Measurements from ENCODE around the gene DHTKD1. TPM values are rescaled to one million over a fixed set of nuclear protein-coding genes. Genes with fewer than 3 reads are reported as not detected.

DHTKD1 gene, protein sequence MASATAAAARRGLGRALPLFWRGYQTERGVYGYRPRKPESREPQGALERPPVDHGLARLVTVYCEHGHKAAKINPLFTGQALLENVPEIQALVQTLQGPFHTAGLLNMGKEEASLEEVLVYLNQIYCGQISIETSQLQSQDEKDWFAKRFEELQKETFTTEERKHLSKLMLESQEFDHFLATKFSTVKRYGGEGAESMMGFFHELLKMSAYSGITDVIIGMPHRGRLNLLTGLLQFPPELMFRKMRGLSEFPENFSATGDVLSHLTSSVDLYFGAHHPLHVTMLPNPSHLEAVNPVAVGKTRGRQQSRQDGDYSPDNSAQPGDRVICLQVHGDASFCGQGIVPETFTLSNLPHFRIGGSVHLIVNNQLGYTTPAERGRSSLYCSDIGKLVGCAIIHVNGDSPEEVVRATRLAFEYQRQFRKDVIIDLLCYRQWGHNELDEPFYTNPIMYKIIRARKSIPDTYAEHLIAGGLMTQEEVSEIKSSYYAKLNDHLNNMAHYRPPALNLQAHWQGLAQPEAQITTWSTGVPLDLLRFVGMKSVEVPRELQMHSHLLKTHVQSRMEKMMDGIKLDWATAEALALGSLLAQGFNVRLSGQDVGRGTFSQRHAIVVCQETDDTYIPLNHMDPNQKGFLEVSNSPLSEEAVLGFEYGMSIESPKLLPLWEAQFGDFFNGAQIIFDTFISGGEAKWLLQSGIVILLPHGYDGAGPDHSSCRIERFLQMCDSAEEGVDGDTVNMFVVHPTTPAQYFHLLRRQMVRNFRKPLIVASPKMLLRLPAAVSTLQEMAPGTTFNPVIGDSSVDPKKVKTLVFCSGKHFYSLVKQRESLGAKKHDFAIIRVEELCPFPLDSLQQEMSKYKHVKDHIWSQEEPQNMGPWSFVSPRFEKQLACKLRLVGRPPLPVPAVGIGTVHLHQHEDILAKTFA
- total RNA-seq (2012; rRNA removed) = 20.3 and 27.8 TPM in 2 replicates
- 7.8 and 13.9 TPM in 2 replicates for polyA plus RNA-seq (2012; rRNA removed)
- 6.8 and 8.4 TPM in 2 replicates for polyA plus RNA-seq (2012; cell fraction: cytosol; rRNA removed)
- 3.3 and 16.9 TPM in 2 replicates for polyA plus RNA-seq (2012; cell fraction: nucleus; rRNA removed; ENCODE audit: low replicate concordance)
- percentile 53 among the genes with signal in this experiment for Bru-seq, nascent RNA
- BruChase-seq, experiment 1, labeled RNA remaining after a 6-hour chase = percentile 70 among the genes with signal in this experiment
- BruChase-seq, experiment 2, labeled RNA remaining after a 2-hour chase = percentile 55 among the genes with signal in this experiment
- long read RNA-seq, full-length matches to known transcripts = 8 of 17 reads
- long read RNA-seq, partial matches to known transcripts = 0 of 17 reads
- long read RNA-seq, other reads (novel, unspliced or antisense) = 9 of 17 reads

DNA sequence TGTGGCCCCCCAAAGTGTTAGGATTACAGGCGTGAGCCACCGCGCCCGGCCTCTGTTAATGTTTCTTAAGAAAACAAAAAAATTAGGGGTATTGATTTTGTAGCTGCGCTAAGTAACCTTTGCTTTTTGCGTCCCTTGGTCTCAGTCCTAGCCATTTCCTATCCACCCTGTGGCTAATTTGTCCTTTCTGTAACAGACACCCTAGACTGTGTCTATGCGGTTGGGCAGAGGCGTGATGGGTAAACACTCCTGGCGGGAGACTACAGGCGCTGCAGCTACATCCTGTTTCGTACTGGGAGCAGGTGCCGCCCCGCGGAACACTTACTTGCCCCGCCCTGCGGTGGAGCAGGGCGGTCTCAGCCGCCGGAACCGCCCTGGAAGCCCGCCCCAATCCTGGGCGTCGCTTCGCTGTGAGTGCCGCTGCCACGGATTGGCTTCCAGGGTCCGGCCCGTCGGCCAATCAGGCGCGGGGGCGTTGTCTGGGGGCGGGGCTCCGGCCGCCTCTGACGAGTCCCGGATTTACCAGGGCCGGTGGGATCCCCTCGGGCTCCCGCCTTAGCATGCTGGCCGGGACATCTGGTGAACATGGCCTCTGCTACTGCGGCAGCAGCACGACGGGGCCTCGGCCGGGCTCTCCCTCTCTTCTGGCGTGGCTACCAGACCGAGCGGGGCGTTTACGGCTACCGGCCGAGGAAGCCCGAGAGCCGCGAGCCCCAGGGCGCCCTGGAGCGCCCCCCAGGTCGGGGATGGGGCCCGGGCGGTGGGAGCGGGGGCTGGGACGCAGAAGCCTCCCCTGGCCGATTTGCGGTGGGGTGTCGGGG lies at the start of gene DHTKD1:
Gene DHTKD1 (plus strand): TSS at position 506 of the 821 bp plus-strand sequence. CDS start 80 bp downstream, at position 586.
- POLR2A ChIA-PET (ENCODE audit: unreplicated experiment) = no interaction called here
- Histone ChIP-seq H2BK20ac (ENCODE audit: low read depth, low read length) (peak within 1 kb of the TSS; percentile 9; the same call in 1 of the 2 replicates), H3K23ac (ENCODE audit: low read depth, low read length) (peak within 1 kb of the TSS; percentile 96), H2AK9ac (replicated peaks; ENCODE audit: low read depth, low read length, poor library complexity) (peak within 1 kb of the TSS; percentile 92), H2BK5ac (ENCODE audit: low read depth, low read length, poor library complexity, severe bottlenecking) (peak within 1 kb of the TSS; percentile 51), H4K5ac (ENCODE audit: low read depth, low read length) (peak within 1 kb of the TSS; percentile 77), H3K27ac (ENCODE audit: insufficient read depth, low read length) (peak within 1 kb of the TSS; percentile 55), H3K4me3 (ENCODE audit: insufficient read depth, low read depth, low read length) (peak within 1 kb of the TSS; percentile 82), H2BK15ac (ENCODE audit: low read depth, low read length) (no peak within 1 kb of the TSS; the same call in 2 of the 3 replicates), H3K4me1 (ENCODE audit: control insufficient read depth, insufficient read depth, low read length) (peaks cover 7% of the 10 kb centered on the region), H2AFZ (replicated peaks; ENCODE audit: low read length, poor library complexity) (peak within 1 kb of the TSS; percentile 90), H3K56ac (ENCODE audit: extremely low read depth, insufficient read depth, low read length) (peak within 1 kb of the TSS; percentile 68; the same call in 1 of the 2 replicates), H3K36me3 (ENCODE audit: control insufficient read depth, insufficient read depth, low read length) (no peaks in the 10 kb centered on the region), H4K20me1 (ENCODE audit: insufficient read depth, low read length) (no peaks in the 10 kb centered on the region), H3K4me2 (ENCODE audit: low read depth, low read length) (peak within 1 kb of the TSS; percentile 99), H3K4ac (ENCODE audit: low read depth, low read length) (peak within 1 kb of the TSS; percentile 89), H3K79me1 (ENCODE audit: low read depth in 1 of 2, low read length in 2 of 2) (peaks cover 17 to 40% of the 10 kb centered on the region in 2 experiments), H2AK5ac (ENCODE audit: low read depth, low read length) (peak within 1 kb of the TSS; percentile 78), H3K14ac (replicated peaks; ENCODE audit: low read depth, low read length) (peak within 1 kb of the TSS; percentile 98), H3K18ac (ENCODE audit: low read depth, low read length) (peak within 1 kb of the TSS; percentile 44; the same call in 1 of the 2 replicates), H3K27me3 (ENCODE audit: control insufficient read depth, insufficient read depth, low read length) (no peaks in the 10 kb centered on the region), H2BK120ac (ENCODE audit: low read depth, low read length) (0 out of 2 replicates have a peak within 1 kb of the TSS, but pooled peaks have one; percentile 33), H3K9me1 (ENCODE audit: insufficient read depth, low read length) (peaks cover 12% of the 10 kb centered on the region; the same call in 1 of the 2 replicates), H4K8ac (ENCODE audit: low read depth in 2 of 2, low read length in 2 of 2) (peak within 1 kb of the TSS; percentile 88 to 99), H3K9ac (ENCODE audit: low read depth, low read length) (peak within 1 kb of the TSS; percentile 99), H4K91ac (ENCODE audit: insufficient read depth, low read depth, low read length) (peak within 1 kb of the TSS; percentile 70), H3K9me3 (ENCODE audit: control insufficient read depth, insufficient read depth, low read length) (no peaks in the 10 kb centered on the region)
- ATAC-seq (ENCODE audit: low read depth) = peak; percentile 99
- WGBS, 2 experiments (ENCODE audit: extremely low coverage in 2 of 2, insufficient read length in 1 of 2) = 0% methylated on average over 32 of the region's 66 CpGs; no CpG with 5 or more reads in 1 of the 2 experiments
- in situ Hi-C loops (cut with MboI; ENCODE audit: low sequenced_read_pairs) (no loop called here), intact Hi-C loops (cut with micrococcal nuclease) (no loop called here), dilution Hi-C loops (cut with HindIII; ENCODE audit: low sequenced_read_pairs, unreplicated experiment) (no loop called here)
- peak; percentile 96 for DNase-seq
- CTCF ChIA-PET = no interaction called here
- BruUV-seq (replicated peaks) = no TSS peak
- TF ChIP-seq, protein P1, sequence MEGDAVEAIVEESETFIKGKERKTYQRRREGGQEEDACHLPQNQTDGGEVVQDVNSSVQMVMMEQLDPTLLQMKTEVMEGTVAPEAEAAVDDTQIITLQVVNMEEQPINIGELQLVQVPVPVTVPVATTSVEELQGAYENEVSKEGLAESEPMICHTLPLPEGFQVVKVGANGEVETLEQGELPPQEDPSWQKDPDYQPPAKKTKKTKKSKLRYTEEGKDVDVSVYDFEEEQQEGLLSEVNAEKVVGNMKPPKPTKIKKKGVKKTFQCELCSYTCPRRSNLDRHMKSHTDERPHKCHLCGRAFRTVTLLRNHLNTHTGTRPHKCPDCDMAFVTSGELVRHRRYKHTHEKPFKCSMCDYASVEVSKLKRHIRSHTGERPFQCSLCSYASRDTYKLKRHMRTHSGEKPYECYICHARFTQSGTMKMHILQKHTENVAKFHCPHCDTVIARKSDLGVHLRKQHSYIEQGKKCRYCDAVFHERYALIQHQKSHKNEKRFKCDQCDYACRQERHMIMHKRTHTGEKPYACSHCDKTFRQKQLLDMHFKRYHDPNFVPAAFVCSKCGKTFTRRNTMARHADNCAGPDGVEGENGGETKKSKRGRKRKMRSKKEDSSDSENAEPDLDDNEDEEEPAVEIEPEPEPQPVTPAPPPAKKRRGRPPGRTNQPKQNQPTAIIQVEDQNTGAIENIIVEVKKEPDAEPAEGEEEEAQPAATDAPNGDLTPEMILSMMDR (conservative IDR thresholded peaks at IDR 0.05; ENCODE audit: low read depth, low read length) = 0 out of 2 replicates have a peak, but pooled peaks have one; percentile 22
- TF ChIP-seq SMC3 (IDR thresholded peaks at IDR 0.05; ENCODE audit: low read depth, low read length) (no peak; the same call in 1 of the 2 replicates), MXI1 (IDR thresholded peaks at IDR 0.05; ENCODE audit: borderline replicate concordance, low read depth, low read length) (peak; percentile 76), RAD21 (IDR thresholded peaks at IDR 0.05; ENCODE audit: low read length) (no peak), MAFK (IDR thresholded peaks at IDR 0.05; ENCODE audit: low read depth, low read length) (no peak), RCOR1 (IDR thresholded peaks at IDR 0.05; ENCODE audit: insufficient replicate concordance, low read length) (peak; percentile 47), RFX5 (IDR thresholded peaks at IDR 0.05; ENCODE audit: low read depth, low read length) (no peak)
- TF ChIP-seq, protein P2, sequence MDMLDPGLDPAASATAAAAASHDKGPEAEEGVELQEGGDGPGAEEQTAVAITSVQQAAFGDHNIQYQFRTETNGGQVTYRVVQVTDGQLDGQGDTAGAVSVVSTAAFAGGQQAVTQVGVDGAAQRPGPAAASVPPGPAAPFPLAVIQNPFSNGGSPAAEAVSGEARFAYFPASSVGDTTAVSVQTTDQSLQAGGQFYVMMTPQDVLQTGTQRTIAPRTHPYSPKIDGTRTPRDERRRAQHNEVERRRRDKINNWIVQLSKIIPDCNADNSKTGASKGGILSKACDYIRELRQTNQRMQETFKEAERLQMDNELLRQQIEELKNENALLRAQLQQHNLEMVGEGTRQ (IDR thresholded peaks at IDR 0.05; ENCODE audit: low read depth, low read length) = peak; percentile 44; the same call in 1 of the 2 replicates

Data from IMR-90 (cell line).